ENCODE measurements around the gene USP31. TPM values are rescaled to one million over a fixed set of nuclear protein-coding genes. Genes with fewer than 3 reads are reported as not detected.

Gene USP31
- total and polyA plus RNA-seq, 3 experiments from 2014 or later = 0.87 to 9.7 (median 8.2) TPM

- POLR2A ChIA-PET = no interaction called here
Observed at GRCh38 chr16:23140107-23140506, 9.1 kb downstream of the USP31 start.

GRCh38 chr16:23137818-23138217 is 11.4 kb downstream of the USP31 start:
- Mint-ChIP-seq H3K4me3 (no peak overlapping the region), H3K4me1 (peaks cover 0 to under 1% (median 0%) of the 10 kb centered on the region in 3 donors), H3K27me3 (no peaks in the 10 kb centered on the region), H3K27ac (no peak overlapping the region), H3K9me3 (peaks cover 4 to 27% (median 12%) of the 10 kb centered on the region in 5 donors), H3K36me3 (peaks cover 0 to 37% (median 3%) of the 10 kb centered on the region in 3 donors)
- DNase-seq = no peak
- H3K9me3 ChIP-seq (ENCODE audit: low read length) = no peaks in the 10 kb centered on the region
- no peaks in the 10 kb centered on the region for H3K27me3 ChIP-seq (ENCODE audit: insufficient read depth, low read length, poor library complexity, severe bottlenecking)
- ChIA-PET POLR2A (no interaction called here), CTCF (no interaction called here)
- no peak overlapping the region for H3K27ac ChIP-seq (ENCODE audit: low read depth, low read length)
- no peaks in the 10 kb centered on the region for H3K4me1 ChIP-seq (ENCODE audit: insufficient read depth, low read length)
- H3K36me3 ChIP-seq (ENCODE audit: insufficient read depth, low read length) = no peaks in the 10 kb centered on the region
- no peak overlapping the region for H3K4me3 ChIP-seq (ENCODE audit: low read length)

More at GRCh38 chr16:23140107-23140506, 9.1 kb downstream of the USP31 start:
- H3K36me3 ChIP-seq (ENCODE audit: insufficient read depth, low read length) = no peaks in the 10 kb centered on the region
- H3K4me1 ChIP-seq (ENCODE audit: insufficient read depth, low read length) = no peaks in the 10 kb centered on the region
- no peak overlapping the region for H3K4me3 Mint-ChIP-seq
- no peak overlapping the region for H3K27ac ChIP-seq (ENCODE audit: low read depth, low read length)
- no peaks in the 10 kb centered on the region for H3K27me3 ChIP-seq (ENCODE audit: insufficient read depth, low read length, poor library complexity, severe bottlenecking)
- CTCF ChIA-PET = no interaction called here
- H3K9me3 ChIP-seq (ENCODE audit: low read length) = no peaks in the 10 kb centered on the region
- no peak overlapping the region for H3K4me3 ChIP-seq (ENCODE audit: low read length)
- no peaks in the 10 kb centered on the region for H3K27me3 Mint-ChIP-seq
- DNase-seq = no peak
- no peak overlapping the region for H3K27ac Mint-ChIP-seq
- H3K36me3 Mint-ChIP-seq = peaks cover 0 to 32% (median 3%) of the 10 kb centered on the region in 3 donors
- H3K9me3 Mint-ChIP-seq = peaks cover 4 to 27% (median 12%) of the 10 kb centered on the region in 5 donors
- H3K4me1 Mint-ChIP-seq = peaks cover 0 to 4% (median 0%) of the 10 kb centered on the region in 3 donors

GRCh38 chr16:23137256-23137655 is 12.0 kb downstream of the USP31 start:
- ChIA-PET CTCF (no interaction called here), POLR2A (no interaction called here)
- no peaks in the 10 kb centered on the region for H3K4me1 ChIP-seq (ENCODE audit: insufficient read depth, low read length)
- DNase-seq = no peak
- peaks cover 0 to 37% (median 3%) of the 10 kb centered on the region in 3 donors for H3K36me3 Mint-ChIP-seq
- no peaks in the 10 kb centered on the region for H3K27me3 Mint-ChIP-seq
- no peak overlapping the region for H3K4me3 Mint-ChIP-seq
- peaks cover 4 to 27% (median 12%) of the 10 kb centered on the region in 5 donors for H3K9me3 Mint-ChIP-seq
- H3K4me3 ChIP-seq (ENCODE audit: low read length) = no peak overlapping the region
- no peak overlapping the region for H3K27ac Mint-ChIP-seq
- H3K27ac ChIP-seq (ENCODE audit: low read depth, low read length) = no peak overlapping the region
- H3K9me3 ChIP-seq (ENCODE audit: low read length) = no peaks in the 10 kb centered on the region
- no peaks in the 10 kb centered on the region for H3K36me3 ChIP-seq (ENCODE audit: insufficient read depth, low read length)
- H3K4me1 Mint-ChIP-seq = peaks cover 0 to 3% (median 0%) of the 10 kb centered on the region in 3 donors
- H3K27me3 ChIP-seq (ENCODE audit: insufficient read depth, low read length, poor library complexity, severe bottlenecking) = no peaks in the 10 kb centered on the region

GRCh38 chr16:23134274-23134673 is 15.0 kb downstream of the USP31 start:
- Mint-ChIP-seq H3K4me3 (no peak overlapping the region), H3K27me3 (no peaks in the 10 kb centered on the region)
- POLR2A ChIA-PET = no interaction called here

GRCh38 chr16:23132775-23133463 is 16.3 kb downstream of the USP31 start:
- H3K9me3 Mint-ChIP-seq = peaks cover 4 to 18% (median 6%) of the 10 kb centered on the region in 5 donors
- POLR2A ChIA-PET = no interaction called here

More at GRCh38 chr16:23134274-23134673, 15.0 kb downstream of the USP31 start:
- Mint-ChIP-seq H3K36me3 (peaks cover 0 to 37% (median 3%) of the 10 kb centered on the region in 3 donors), H3K9me3 (peaks cover 4 to 27% (median 12%) of the 10 kb centered on the region in 5 donors), H3K27ac (no peak overlapping the region), H3K4me1 (peaks cover 0 to 8% (median 2%) of the 10 kb centered on the region in 3 donors)
- Histone ChIP-seq H3K9me3 (ENCODE audit: low read length) (no peaks in the 10 kb centered on the region), H3K27me3 (ENCODE audit: insufficient read depth, low read length, poor library complexity, severe bottlenecking) (no peaks in the 10 kb centered on the region), H3K27ac (ENCODE audit: low read depth, low read length) (no peak overlapping the region), H3K4me1 (ENCODE audit: insufficient read depth, low read length) (no peaks in the 10 kb centered on the region), H3K4me3 (ENCODE audit: low read length) (no peak overlapping the region), H3K36me3 (ENCODE audit: insufficient read depth, low read length) (no peaks in the 10 kb centered on the region)
- no peak for DNase-seq
- CTCF ChIA-PET = no interaction called here

DNA sequence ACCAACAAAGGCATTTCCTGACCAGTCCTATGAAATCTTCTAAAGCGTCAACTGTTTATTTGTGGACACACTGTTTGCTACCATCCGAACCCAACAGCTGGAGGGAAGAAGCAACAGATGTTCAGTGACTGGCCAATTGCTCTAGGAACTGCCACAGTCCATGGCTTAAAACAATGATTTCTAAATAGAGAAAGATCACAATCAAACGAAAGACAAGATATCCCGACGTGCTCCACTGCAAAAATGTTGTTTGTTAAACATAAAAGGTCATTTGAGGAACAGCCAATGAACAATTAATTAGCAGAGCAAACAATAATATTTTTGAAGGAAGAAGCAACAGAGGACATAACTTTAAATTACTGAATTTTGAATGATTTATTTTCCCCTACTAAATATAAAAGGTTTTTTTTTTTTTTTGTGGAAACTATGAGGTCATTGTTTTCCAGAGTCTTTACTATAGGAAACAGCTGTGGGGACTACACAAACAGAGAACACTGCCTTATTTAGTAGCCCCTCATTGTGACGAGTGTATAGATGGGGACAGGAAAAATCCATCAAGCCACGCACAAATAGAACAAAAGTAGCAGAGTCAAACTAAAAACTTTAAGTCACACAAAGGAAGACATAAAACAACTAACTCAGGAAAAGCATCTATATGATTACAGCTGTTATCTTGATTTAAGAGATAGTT is 17.2 kb downstream of the USP31 start:
- no peaks in the 10 kb centered on the region for H3K9me3 ChIP-seq (ENCODE audit: low read length)
- H3K36me3 Mint-ChIP-seq = peaks cover 0 to 18% (median 2%) of the 10 kb centered on the region in 3 donors
- no peaks in the 10 kb centered on the region for H3K4me1 ChIP-seq (ENCODE audit: insufficient read depth, low read length)
- ChIA-PET POLR2A (no interaction called here), CTCF (interaction anchor here (1.0 kb wide), 1 partner anchor 17 kb away, joined by 3 read pairs; the partner anchor contains the start of gene USP31)
- no peaks in the 10 kb centered on the region for H3K36me3 ChIP-seq (ENCODE audit: insufficient read depth, low read length)
- no peak overlapping the region for H3K27ac ChIP-seq (ENCODE audit: low read depth, low read length)
- no peaks in the 10 kb centered on the region for H3K27me3 ChIP-seq (ENCODE audit: insufficient read depth, low read length, poor library complexity, severe bottlenecking)
- no peak overlapping the region for H3K4me3 ChIP-seq (ENCODE audit: low read length)
- peak overlapping the region in 1 of 8 donors; percentile 25 for H3K27ac Mint-ChIP-seq
- no peak for DNase-seq
- peaks cover 0 to 8% (median 2%) of the 10 kb centered on the region in 3 donors for H3K4me1 Mint-ChIP-seq
- H3K4me3 Mint-ChIP-seq = no peak overlapping the region
- H3K27me3 Mint-ChIP-seq = no peaks in the 10 kb centered on the region
- peaks cover 2 to 12% (median 6%) of the 10 kb centered on the region in 5 donors for H3K9me3 Mint-ChIP-seq

More at GRCh38 chr16:23132775-23133463, 16.3 kb downstream of the USP31 start:
- H3K27me3 Mint-ChIP-seq = no peaks in the 10 kb centered on the region
- H3K4me1 ChIP-seq (ENCODE audit: insufficient read depth, low read length) = no peaks in the 10 kb centered on the region
- no peak for DNase-seq
- no peaks in the 10 kb centered on the region for H3K9me3 ChIP-seq (ENCODE audit: low read length)
- peaks cover 0 to 26% (median 3%) of the 10 kb centered on the region in 3 donors for H3K36me3 Mint-ChIP-seq
- peaks cover 0 to 8% (median 2%) of the 10 kb centered on the region in 3 donors for H3K4me1 Mint-ChIP-seq
- H3K27me3 ChIP-seq (ENCODE audit: insufficient read depth, low read length, poor library complexity, severe bottlenecking) = no peaks in the 10 kb centered on the region
- CTCF ChIA-PET = interaction anchor here (1.0 kb wide), 1 partner anchor 17 kb away, joined by 3 read pairs; the partner anchor contains the start of gene USP31
- H3K4me3 ChIP-seq (ENCODE audit: low read length) = no peak overlapping the region
- H3K27ac ChIP-seq (ENCODE audit: low read depth, low read length) = no peak overlapping the region
- H3K27ac Mint-ChIP-seq = peak overlapping the region in 1 of 8 donors; percentile 20
- no peaks in the 10 kb centered on the region for H3K36me3 ChIP-seq (ENCODE audit: insufficient read depth, low read length)
- no peak overlapping the region for H3K4me3 Mint-ChIP-seq

- Histone ChIP-seq H3K4me1 (ENCODE audit: insufficient read depth, low read length) (no peaks in the 10 kb centered on the region), H3K9me3 (ENCODE audit: low read length) (no peaks in the 10 kb centered on the region), H3K27me3 (ENCODE audit: insufficient read depth, low read length, poor library complexity, severe bottlenecking) (no peaks in the 10 kb centered on the region), H3K27ac (ENCODE audit: low read depth, low read length) (no peak overlapping the region), H3K4me3 (ENCODE audit: low read length) (no peak overlapping the region), H3K36me3 (ENCODE audit: insufficient read depth, low read length) (no peaks in the 10 kb centered on the region)
- POLR2A ChIA-PET = no interaction called here
- CTCF ChIA-PET = no interaction called here
- Mint-ChIP-seq H3K27me3 (no peaks in the 10 kb centered on the region), H3K27ac (peak overlapping the region in 1 of 8 donors; percentile 25), H3K9me3 (peaks cover 0 to 9% (median 6%) of the 10 kb centered on the region in 5 donors), H3K36me3 (peaks cover 0 to 16% (median 0%) of the 10 kb centered on the region in 3 donors), H3K4me1 (peaks cover 0 to 8% (median 2%) of the 10 kb centered on the region in 3 donors), H3K4me3 (no peak overlapping the region)
- DNase-seq = no peak
Observed at GRCh38 chr16:23131436-23131835, 17.8 kb downstream of the USP31 start.

DNA sequence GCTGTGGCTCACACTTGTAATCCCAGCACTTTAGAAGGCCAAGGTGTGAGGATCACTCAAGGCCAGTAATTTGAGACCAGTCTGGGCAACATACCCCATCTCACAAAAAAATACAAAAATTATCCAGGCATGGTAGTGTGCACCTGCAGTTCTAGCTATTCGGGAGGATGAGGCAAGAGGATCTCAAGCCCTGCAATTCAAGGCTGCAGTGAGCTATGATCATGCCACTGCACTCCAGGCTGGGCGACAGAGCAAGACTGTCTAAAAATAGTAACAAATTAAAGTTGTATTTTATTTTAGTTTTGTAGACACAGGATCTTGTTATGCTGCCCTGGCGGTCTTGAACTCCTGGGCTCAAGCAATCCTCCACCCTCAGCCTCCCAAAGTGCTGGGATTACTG is 18.2 kb downstream of the USP31 start:
- no peak for DNase-seq
- H3K36me3 Mint-ChIP-seq = peaks cover 0 to 13% (median 0%) of the 10 kb centered on the region in 3 donors
- Histone ChIP-seq H3K27ac (ENCODE audit: low read depth, low read length) (no peak overlapping the region), H3K4me3 (ENCODE audit: low read length) (no peak overlapping the region), H3K36me3 (ENCODE audit: insufficient read depth, low read length) (no peaks in the 10 kb centered on the region), H3K27me3 (ENCODE audit: insufficient read depth, low read length, poor library complexity, severe bottlenecking) (no peaks in the 10 kb centered on the region), H3K4me1 (ENCODE audit: insufficient read depth, low read length) (no peaks in the 10 kb centered on the region), H3K9me3 (ENCODE audit: low read length) (no peaks in the 10 kb centered on the region)
- ChIA-PET CTCF (no interaction called here), POLR2A (no interaction called here)
- no peaks in the 10 kb centered on the region for H3K27me3 Mint-ChIP-seq
- peaks cover 0 to 8% (median 2%) of the 10 kb centered on the region in 3 donors for H3K4me1 Mint-ChIP-seq
- no peak overlapping the region for H3K4me3 Mint-ChIP-seq
- no peak overlapping the region for H3K27ac Mint-ChIP-seq
- H3K9me3 Mint-ChIP-seq = peaks cover 0 to 7% (median 5%) of the 10 kb centered on the region in 5 donors
